H1 (cell line): Measurements from ENCODE around the gene ZMIZ1. TPM values are rescaled to one million over a fixed set of nuclear protein-coding genes. Genes with fewer than 3 reads are reported as not detected.

ENCODE experiments used
- CEBPB ChIP-seq: IDR thresholded peaks from 2 replicates; pipeline ENCODE4 v1.6.1; 2012; ENCODE audit warnings: low read depth, low read length
- polyA plus RNA-seq, 7 experiments: library from polyadenylated mRNA; depleted of rRNA in 3 of 7; stranded (reverse) in 5 of 7; unstranded in 2 of 7; fragments of >200 nt in 5 of 7; fragments of 200-250 nt in 2 of 7; gene quantifications; 1 replicate in 5 of 7; 2 replicates in 1 of 7; 4 replicates in 1 of 7; pipeline versions ENCODE4 v1.2.1 to v1.2.3, GENCODE V29; 2011 to 2013; ENCODE audit warnings: missing spikeins in 2 of 7, mixed read lengths in 2 of 7
- total RNA-seq: library from RNA; stranded (reverse); fragmentation: NEBNext Ultra II Directional; extraction: Animal tissue kit (Norgen Biotek cat#: 25700); gene quantifications from 2 replicates; pipeline ENCODE4 v1.2.1, GENCODE V29; 2021

The ZMIZ1 gene
- total and polyA plus RNA-seq, 2 of the 8 experiments (the other 6 are each of a cell fraction or from before 2014, with no cell fraction given), result 8.1 to 28.0 TPM

DNA sequence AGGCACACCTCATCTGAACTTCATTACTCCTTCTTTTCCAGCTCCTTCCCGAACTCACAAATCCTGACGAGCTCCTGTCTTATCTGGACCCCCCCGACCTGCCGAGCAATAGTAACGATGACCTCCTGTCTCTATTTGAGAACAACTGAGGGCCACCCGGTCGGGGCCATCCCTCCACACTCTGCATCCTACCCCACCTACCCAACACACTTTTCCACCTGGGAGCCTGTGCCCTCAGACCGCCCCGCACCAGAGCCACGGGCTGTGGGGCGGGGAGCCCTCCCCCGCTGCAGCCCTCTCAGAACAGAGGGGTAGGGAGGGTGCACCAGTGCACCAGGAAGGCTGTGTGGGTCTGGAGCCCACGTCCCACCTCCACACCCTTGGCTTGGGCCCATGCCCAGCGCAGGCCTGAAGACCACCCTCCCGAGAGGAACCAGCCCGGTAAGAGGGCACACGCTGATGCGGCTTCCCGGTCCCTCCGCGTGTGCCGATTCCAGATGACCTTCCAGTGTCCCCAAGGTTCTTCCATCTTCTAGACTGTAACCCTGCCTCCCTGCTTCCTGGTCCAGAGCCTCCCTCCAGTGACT is 243.9 kb downstream of the ZMIZ1 start (continued):
- no peak for TF ChIP-seq CEBPB
